K562 (cell line): ENCODE results near the gene BHLHE40. TPM values are rescaled to one million over a fixed set of nuclear protein-coding genes. Genes with fewer than 3 reads are reported as not detected.

ENCODE experiments used
- HMG20B ChIP-seq: fragments of 250-450 bp; sonication (Bioruptor Pico); IDR thresholded peaks from 2 replicates; pipeline ENCODE4 v1.5.0; 2021; ENCODE audit warnings: mild to moderate bottlenecking
- RAD21 ChIP-seq, 2 experiments: fragments of 250-450 bp in 1 of 2; fragments of 450-650 bp in 1 of 2; sonication (Bioruptor Pico) in 1 of 2; formaldehyde crosslinking in 1 of 2; IDR thresholded peaks in 1 of 2; conservative IDR thresholded peaks in 1 of 2; 2 replicates each; pipeline versions ENCODE4 v1.4.0 to v1.8.0; 2020 to 2022; ENCODE audit warnings: mild to moderate bottlenecking in 2 of 2, moderate library complexity in 1 of 2
- RBFOX2 ChIP-seq: fragments of 200-400 bp; formaldehyde crosslinking; IDR thresholded peaks from 2 replicates; pipeline ENCODE4 v1.6.1; 2017; ENCODE audit warnings: low read depth, mild to moderate bottlenecking, low read length, moderate library complexity
- RNF2 ChIP-seq: sonication (generic); IDR thresholded peaks from 2 replicates; pipeline ENCODE4 v1.6.1; 2016
- SREBF2 ChIP-seq: sonication (generic); formaldehyde crosslinking; IDR thresholded peaks from 2 replicates; pipeline ENCODE4 v1.4.0; 2020; ENCODE audit warnings: mild to moderate bottlenecking, missing genetic modification reagents
- TCF7 ChIP-seq: sonication (generic); IDR thresholded peaks from 2 replicates; pipeline ENCODE4 v1.6.1; 2016; ENCODE audit warnings: antibody characterized with exemption, borderline replicate concordance
- YY1 ChIP-seq, 3 experiments: IDR thresholded peaks; 2 replicates each; pipeline ENCODE4 v1.6.1; 2011; ENCODE audit warnings: low read length in 2 of 3, mild to moderate bottlenecking in 2 of 3, moderate library complexity in 2 of 3, borderline replicate concordance in 1 of 3, control low read depth in 1 of 3, low read depth in 1 of 3; ENCODE audit not compliant: insufficient read depth in 3 of 3, insufficient replicate concordance in 2 of 3, control insufficient read depth in 1 of 3, insufficient read length in 1 of 3; ENCODE audit errors: extremely low read depth in 1 of 3
- ZNF324 ChIP-seq: fragments of 250-450 bp; sonication (Bioruptor Pico); IDR thresholded peaks from 2 replicates; pipeline ENCODE4 v1.4.0; 2020; ENCODE audit warnings: mild to moderate bottlenecking
- polyA plus RNA-seq, 8 experiments: library from polyadenylated mRNA; depleted of rRNA in 4 of 8; stranded (reverse) in 5 of 8; unstranded in 3 of 8; fragments of >200 nt; fragmentation: Nextera tagmentation in 2 of 8; fragmentation: Illumina TruSeq in 1 of 8; extraction: Ambion mirVana in 2 of 8; extraction: Trizol in 1 of 8; gene quantifications; 2 replicates each; pipeline versions ENCODE4 v1.2.1 to v1.2.3, GENCODE V29; 2011 to 2014; ENCODE audit warnings: inconsistent platforms in 1 of 8, missing spikeins in 1 of 8
- total RNA-seq, 7 experiments: library from RNA; depleted of rRNA in 6 of 7; stranded (reverse); fragments of >200 nt in 6 of 7; fragmentation: Illumina TruSeq in 2 of 7; extraction: Trizol in 2 of 7; gene quantifications; 2 replicates each; pipeline versions ENCODE4 v1.2.1 to v1.2.3, GENCODE V29; 2011 to 2021; ENCODE audit warnings: low replicate concordance in 1 of 7
- TF ChIP-seq, protein P1 (sequence below): fragments of 450-650 bp; conservative IDR thresholded peaks from 2 replicates; pipeline ENCODE4 v1.6.1; 2016; ENCODE audit warnings: missing genetic modification characterization, low read depth, mild to moderate bottlenecking, control low read depth, missing compliant biosample characterization
- TF ChIP-seq, protein P2 (sequence below): fragments of 250-450 bp; sonication (Bioruptor Pico); IDR thresholded peaks from 2 replicates; pipeline ENCODE4 v1.8.0; 2022; ENCODE audit warnings: moderate library complexity, mild to moderate bottlenecking, inconsistent platforms

BHLHE40 gene
- total and polyA plus RNA-seq, 9 of the 15 experiments (the other 6 are each of a cell fraction or from before 2014, with no cell fraction given) = 12.0 to 83.9 (median 31.4) TPM

DNA sequence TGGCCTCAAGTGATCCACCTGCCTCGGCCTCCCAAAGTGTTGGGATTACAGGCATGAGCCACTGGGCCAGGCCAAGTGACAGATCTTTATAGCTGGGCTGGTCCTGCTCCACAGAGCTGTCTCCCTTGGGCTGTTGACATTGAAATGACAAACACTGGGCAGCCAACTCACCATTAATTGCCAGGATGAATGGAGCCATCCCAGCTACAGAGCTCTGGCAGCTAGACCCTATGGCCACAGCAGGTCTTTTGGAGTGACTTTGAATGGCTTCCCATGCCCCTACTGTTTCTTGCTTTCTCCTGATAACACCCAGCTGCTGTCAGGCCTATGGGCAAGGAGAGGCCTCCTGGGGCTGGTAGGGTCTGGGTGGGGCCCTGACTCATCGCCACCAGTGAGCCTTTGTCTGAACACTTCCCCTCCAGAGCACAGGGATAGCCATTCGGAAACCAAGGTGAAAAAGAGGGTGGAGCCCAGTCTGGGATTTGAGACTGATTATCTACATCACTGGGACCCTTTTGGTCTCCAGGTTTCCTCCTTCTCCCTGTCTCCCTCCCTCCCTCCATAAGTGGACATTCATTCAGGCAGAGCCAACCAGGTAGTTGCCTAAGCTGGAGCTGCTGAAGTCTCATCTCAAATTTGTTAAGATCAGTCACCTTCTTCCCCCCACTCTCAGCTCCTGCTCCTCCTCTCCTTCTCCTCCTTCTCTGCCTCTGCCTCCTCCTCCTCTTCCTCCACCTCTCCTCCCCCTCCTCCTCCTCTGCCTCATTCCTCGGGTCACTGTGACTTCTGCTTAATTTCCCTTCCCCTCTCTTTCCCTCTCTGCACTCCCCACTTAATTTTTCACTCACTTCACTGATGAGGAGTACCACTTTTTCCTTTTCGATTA, 34.0 kb downstream of the BHLHE40 start (continued):
- TF ChIP-seq TCF7 = no peak
- TF ChIP-seq, protein P1, sequence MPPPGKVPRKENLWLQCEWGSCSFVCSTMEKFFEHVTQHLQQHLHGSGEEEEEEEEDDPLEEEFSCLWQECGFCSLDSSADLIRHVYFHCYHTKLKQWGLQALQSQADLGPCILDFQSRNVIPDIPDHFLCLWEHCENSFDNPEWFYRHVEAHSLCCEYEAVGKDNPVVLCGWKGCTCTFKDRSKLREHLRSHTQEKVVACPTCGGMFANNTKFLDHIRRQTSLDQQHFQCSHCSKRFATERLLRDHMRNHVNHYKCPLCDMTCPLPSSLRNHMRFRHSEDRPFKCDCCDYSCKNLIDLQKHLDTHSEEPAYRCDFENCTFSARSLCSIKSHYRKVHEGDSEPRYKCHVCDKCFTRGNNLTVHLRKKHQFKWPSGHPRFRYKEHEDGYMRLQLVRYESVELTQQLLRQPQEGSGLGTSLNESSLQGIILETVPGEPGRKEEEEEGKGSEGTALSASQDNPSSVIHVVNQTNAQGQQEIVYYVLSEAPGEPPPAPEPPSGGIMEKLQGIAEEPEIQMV (tag) = no peak
- peak in 2 of 3 experiments; percentile 53 to 72 for TF ChIP-seq YY1 (IDR thresholded peaks at IDR 0.05; ENCODE audit: borderline replicate concordance in 1 of 3, control insufficient read depth in 1 of 3, extremely low read depth in 1 of 3, insufficient read depth in 3 of 3, insufficient read length in 1 of 3, insufficient replicate concordance in 2 of 3, low read depth in 1 of 3, low read length in 2 of 3)
- peak; percentile 39; the same call in 1 of the 2 replicates for TF ChIP-seq RBFOX2
- TF ChIP-seq RAD21 (CRISPR knock-in tag; conservative IDR thresholded peaks at IDR 0.05 in 1 of 2, IDR thresholded peaks at IDR 0.05 in 1 of 2) = no peak; a peak in 1 of 4 replicates
- TF ChIP-seq HMG20B (CRISPR knock-in tag) = no peak
- TF ChIP-seq ZNF324 (CRISPR knock-in tag) = no peak
- TF ChIP-seq RNF2 = 0 out of 2 replicates have a peak, but pooled peaks have one; percentile 40
- TF ChIP-seq SREBF2 (CRISPR knock-in tag) = peak; percentile 42; the same call in 1 of the 2 replicates
- TF ChIP-seq, protein P2, sequence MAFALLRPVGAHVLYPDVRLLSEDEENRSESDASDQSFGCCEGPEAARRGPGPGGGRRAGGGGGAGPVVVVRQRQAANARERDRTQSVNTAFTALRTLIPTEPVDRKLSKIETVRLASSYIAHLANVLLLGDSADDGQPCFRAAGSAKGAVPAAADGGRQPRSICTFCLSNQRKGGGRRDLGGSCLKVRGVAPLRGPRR (CRISPR knock-in tag) = no peak
